GM12875 (cell line): ENCODE measurements around the gene TNNI3K.

Experiments used
- H3K4me3 ChIP-seq: one replicate; pipeline ENCODE4 v1.5.1; 2011; ENCODE audit warnings: low read depth, low read length, control low read depth
- CTCF ChIP-seq: IDR thresholded peaks from 2 replicates; pipeline ENCODE4 v1.5.1; 2011; ENCODE audit warnings: low read depth, mild to moderate bottlenecking, control low read depth, inconsistent platforms, low read length, moderate library complexity, borderline replicate concordance; ENCODE audit not compliant: insufficient read depth

Gene TNNI3K

GRCh38 chr1:74357756-74358155 is 122.6 kb downstream of the TNNI3K start:
- no peak for TF ChIP-seq CTCF
- H3K4me3 ChIP-seq, result no peak overlapping the region

- no peak for TF ChIP-seq CTCF
Observed at GRCh38 chr1:74362691-74363090, 127.5 kb downstream of the TNNI3K start.

GRCh38 chr1:74363220-74363619 is 128.0 kb downstream of the TNNI3K start:
- no peak overlapping the region for H3K4me3 ChIP-seq
- TF ChIP-seq CTCF, result no peak

More at GRCh38 chr1:74362691-74363090, 127.5 kb downstream of the TNNI3K start:
- no peak overlapping the region for H3K4me3 ChIP-seq

- TF ChIP-seq CTCF, result no peak
- H3K4me3 ChIP-seq, result no peak overlapping the region
Observed at GRCh38 chr1:74367175-74367813, 132.1 kb downstream of the TNNI3K start.

GRCh38 chr1:74368335-74368734 is 133.1 kb downstream of the TNNI3K start:
- no peak overlapping the region for H3K4me3 ChIP-seq
- TF ChIP-seq CTCF, result no peak

- no peak overlapping the region for H3K4me3 ChIP-seq
- no peak for TF ChIP-seq CTCF
Observed at GRCh38 chr1:74375376-74375775, 140.2 kb downstream of the TNNI3K start.

- no peak for TF ChIP-seq CTCF
- H3K4me3 ChIP-seq, result no peak overlapping the region
Observed at GRCh38 chr1:74380252-74380651, 145.1 kb downstream of the TNNI3K start.
